ENCODE data around the gene TTC34.

DNA sequence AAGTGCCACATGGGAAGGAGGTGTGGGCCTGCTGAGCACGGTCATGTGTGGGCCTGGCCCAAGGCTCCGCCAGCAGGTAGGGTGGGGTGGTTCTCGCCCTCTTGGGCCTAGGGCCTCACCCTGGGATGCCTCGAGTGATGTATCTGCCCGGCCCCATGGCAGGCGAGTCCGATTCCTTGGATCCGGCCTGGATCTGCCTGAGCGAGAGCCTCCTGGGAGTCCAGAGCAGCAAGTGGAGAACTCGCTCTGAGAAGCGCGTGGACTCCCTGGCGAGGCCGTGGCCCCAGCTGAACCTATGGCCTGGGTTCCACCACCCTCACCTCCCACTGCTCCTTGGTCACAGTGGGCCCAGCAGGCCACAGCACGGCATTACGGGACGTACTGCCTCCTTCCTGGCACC, 8.2 kb upstream of the TTC34 start:
- TF ChIP-seq EP300 (IDR thresholded peaks at IDR 0.05) = no peak
- TF ChIP-seq, protein P1, sequence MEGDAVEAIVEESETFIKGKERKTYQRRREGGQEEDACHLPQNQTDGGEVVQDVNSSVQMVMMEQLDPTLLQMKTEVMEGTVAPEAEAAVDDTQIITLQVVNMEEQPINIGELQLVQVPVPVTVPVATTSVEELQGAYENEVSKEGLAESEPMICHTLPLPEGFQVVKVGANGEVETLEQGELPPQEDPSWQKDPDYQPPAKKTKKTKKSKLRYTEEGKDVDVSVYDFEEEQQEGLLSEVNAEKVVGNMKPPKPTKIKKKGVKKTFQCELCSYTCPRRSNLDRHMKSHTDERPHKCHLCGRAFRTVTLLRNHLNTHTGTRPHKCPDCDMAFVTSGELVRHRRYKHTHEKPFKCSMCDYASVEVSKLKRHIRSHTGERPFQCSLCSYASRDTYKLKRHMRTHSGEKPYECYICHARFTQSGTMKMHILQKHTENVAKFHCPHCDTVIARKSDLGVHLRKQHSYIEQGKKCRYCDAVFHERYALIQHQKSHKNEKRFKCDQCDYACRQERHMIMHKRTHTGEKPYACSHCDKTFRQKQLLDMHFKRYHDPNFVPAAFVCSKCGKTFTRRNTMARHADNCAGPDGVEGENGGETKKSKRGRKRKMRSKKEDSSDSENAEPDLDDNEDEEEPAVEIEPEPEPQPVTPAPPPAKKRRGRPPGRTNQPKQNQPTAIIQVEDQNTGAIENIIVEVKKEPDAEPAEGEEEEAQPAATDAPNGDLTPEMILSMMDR (IDR thresholded peaks at IDR 0.05) = no peak

All from sigmoid colon (tissue), 4 donors.